CD4-positive, alpha-beta T cell (primary cell): ENCODE measurements around the gene MTHFR. TPM values are rescaled to one million over a fixed set of nuclear protein-coding genes. Genes with fewer than 3 reads are reported as not detected.
A peak's percentile ranks its signal among the peaks of the same experiment; 100 is the strongest.

ENCODE experiments used
- ATAC-seq: fragments of 200-7000 bp; cut with Tn5 transposase; one replicate; pipeline ENCODE4 v1.10.0; 2022; ENCODE audit warnings: mild to moderate bottlenecking; ENCODE audit not compliant: poor library complexity
- CTCF ChIA-PET: fragments of 350-600 bp; sonication (Branson Sonifier 250); formaldehyde crosslinking; loops from one replicate; lab custom pipeline; 2021; ENCODE audit warnings: antibody characterized with exemption, inconsistent platforms; lab: Charles Lee
- POLR2A ChIA-PET: fragments of 350-600 bp; sonication (Branson Sonifier 250); formaldehyde crosslinking; loops from one replicate; lab custom pipeline; 2021; ENCODE audit warnings: antibody characterized with exemption, inconsistent platforms; lab: Charles Lee
- DNase-seq, 14 experiments: peaks; one replicate each; pipeline ENCODE4 v3.0.0-alpha.2; 2013 to 2020; ENCODE audit warnings: mixed read lengths in 2 of 14
- H3K27ac ChIP-seq, 2 donors: one replicate each; pipeline versions ENCODE4 v1.5.1 to v1.7.0; 2013; ENCODE audit warnings: low read length in 2 of 2, low read depth in 1 of 2, mild to moderate bottlenecking in 1 of 2
- H3K27me3 ChIP-seq, 2 experiments: 1 replicate in 1 of 2; 2 replicates in 1 of 2; pipeline versions ENCODE4 v1.6.1 to v1.7.0; 2013; ENCODE audit warnings: low read length in 2 of 2, control low read depth in 1 of 2, mild to moderate bottlenecking in 1 of 2, moderate library complexity in 1 of 2; ENCODE audit not compliant: insufficient read depth in 2 of 2, control insufficient read depth in 1 of 2
- H3K36me3 ChIP-seq: one replicate; pipeline ENCODE4 v1.6.1; 2013; ENCODE audit warnings: low read length, control low read depth; ENCODE audit not compliant: insufficient read depth
- H3K4me1 ChIP-seq: one replicate; pipeline ENCODE4 v1.6.1; 2013; ENCODE audit warnings: low read length, control low read depth; ENCODE audit not compliant: insufficient read depth
- H3K4me3 ChIP-seq: one replicate; pipeline ENCODE4 v1.5.1; 2013; ENCODE audit warnings: mild to moderate bottlenecking, low read length, moderate library complexity
- H3K9me3 ChIP-seq, 2 experiments: 1 replicate in 1 of 2; 2 replicates in 1 of 2; pipeline versions ENCODE4 v1.6.1 to v1.7.0; 2013; ENCODE audit warnings: low read length in 2 of 2, mild to moderate bottlenecking in 2 of 2, control low read depth in 1 of 2, moderate library complexity in 1 of 2; ENCODE audit not compliant: control insufficient read depth in 1 of 2, insufficient read depth in 1 of 2
- H3K27ac Mint-ChIP-seq: one replicate; pipeline ENCODE4 v1.8.0; 2020; ENCODE audit warnings: mixed read lengths
- H3K27me3 Mint-ChIP-seq: one replicate; pipeline ENCODE4 v1.8.0; 2021; ENCODE audit warnings: mixed read lengths
- H3K36me3 Mint-ChIP-seq: one replicate; pipeline ENCODE4 v1.8.0; 2021; ENCODE audit warnings: low read depth, mixed read lengths
- H3K4me1 Mint-ChIP-seq: one replicate; pipeline ENCODE4 v1.8.0; 2021; ENCODE audit warnings: low read depth, mixed read lengths
- H3K4me3 Mint-ChIP-seq: one replicate; pipeline ENCODE4 v1.8.0; 2020; ENCODE audit warnings: mild to moderate bottlenecking, mixed read lengths
- H3K9me3 Mint-ChIP-seq: one replicate; pipeline ENCODE4 v1.8.0; 2020; ENCODE audit warnings: mixed read lengths
- CTCF ChIP-seq: fragments of 200-600 bp; IDR thresholded peaks from one replicate; pipeline ENCODE4 v1.8.0; 2022; ENCODE audit warnings: antibody characterized with exemption, mild to moderate bottlenecking
- intact Hi-C, 2 experiments: fragments of 100-400 bp; cut with DNase I in 1 of 2; cut with micrococcal nuclease in 1 of 2; formaldehyde crosslinking; loops; one replicate each; pipeline versions ENCODE4 v1.15.1 to v1.9.0; 2023 to 2025; cut with DNase I, micrococcal nuclease
- polyA plus RNA-seq, 2 donors: library from polyadenylated mRNA; unstranded; fragments of 120-200 nt; gene quantifications; one replicate each; pipeline ENCODE4 v1.2.1, GENCODE V29; 2013
- total RNA-seq, 174 experiments: library from RNA in 2 of 174; stranded (reverse) in 2 of 174; gene quantifications; one replicate each; pipeline ENCODE4 v1.2.3 and lab custom pipeline; 2021 to 2026

MTHFR gene
- 10 to 100 TPM; 30.8 to 31.3 TPM for total RNA-seq
- 19.8 TPM for polyA plus RNA-seq (2013, experiment 1 of 2)
- polyA plus RNA-seq (2013, experiment 2 of 2), result 23.4 TPM
- 17.0 to 134 (median 72.8) reads per million in 172 experiments for total RNA-seq (lab: John Stamatoyannopoulos, UW)

GRCh38 chr1:11805422-11806306 is at the start of gene MTHFR, which contains the start of gene CLCN6:
TSS of gene MTHFR (minus strand) at chr1:11805964. CDS start at chr1:11803116, 2,848 bp downstream.
TSS of gene CLCN6 (plus strand) at chr1:11806191. CDS start at chr1:11806263, 72 bp downstream.
- ChIA-PET CTCF (interaction anchor here (0.7 to 1.9 kb wide), 3 partner anchors 33 to 141 kb away, joined by 3 to 13 read pairs (median 4); partner anchors contain the start of gene FBXO6), POLR2A (interaction anchor here (0.6 to 3.4 kb wide), 15 partner anchors 33 to 794 kb away, joined by 3 to 84 read pairs (median 4); partner anchors contain the start of genes AGTRAP, KIAA2013, MAD2L2 and MFN2)
- Histone ChIP-seq H3K27ac (peak within 1 kb of the TSS; percentile 86 to 92), H3K27me3 (no peaks in the 10 kb centered on the region), H3K9me3 (no peaks in the 10 kb centered on the region), H3K36me3 (peaks cover 22% of the 10 kb centered on the region), H3K4me3 (peak within 1 kb of the TSS; percentile 98), H3K4me1 (peaks cover 58% of the 10 kb centered on the region)
- peak within 1 kb of the TSS; percentile 99 for H3K4me3 Mint-ChIP-seq
- peaks cover 34% of the 10 kb centered on the region for H3K36me3 Mint-ChIP-seq
- intact Hi-C loops, result loop anchor here in 1 of 2 experiments (2.0 to 5.0 kb wide), 5 partner anchors 101 to 1773 kb away; partner anchors contain the start of genes FBXO2, FBXO44, MFN2 and UBE4B
- H3K4me1 Mint-ChIP-seq, result peaks cover 66% of the 10 kb centered on the region
- DNase-seq (peak; percentile 93 to 99 (median 97)), ATAC-seq (peak; percentile 85)
- no peaks in the 10 kb centered on the region for H3K9me3 Mint-ChIP-seq
- H3K27me3 Mint-ChIP-seq, result no peaks in the 10 kb centered on the region
- no peak for TF ChIP-seq CTCF
- H3K27ac Mint-ChIP-seq, result peak within 1 kb of the TSS; percentile 91

- Mint-ChIP-seq H3K9me3 (no peaks in the 10 kb centered on the region), H3K27me3 (peaks cover 68% of the 10 kb centered on the region), H3K36me3 (no peaks in the 10 kb centered on the region), H3K4me3 (no peak overlapping the region), H3K4me1 (no peaks in the 10 kb centered on the region), H3K27ac (no peak overlapping the region)
- Histone ChIP-seq H3K27me3 (peaks cover 46 to 68% of the 10 kb centered on the region in 2 experiments), H3K4me3 (no peak overlapping the region), H3K4me1 (peaks cover 4% of the 10 kb centered on the region), H3K36me3 (no peaks in the 10 kb centered on the region), H3K27ac (no peak overlapping the region), H3K9me3 (peaks cover 0 to 15% of the 10 kb centered on the region in 2 experiments)
- intact Hi-C loops, result loop anchor here in 1 of 2 experiments (5.0 kb wide), 1 partner anchor 52 kb away; no protein-coding TSS in a partner anchor
- ATAC-seq, result no peak
- CTCF ChIA-PET, result no interaction called here
- POLR2A ChIA-PET, result no interaction called here
- no peak for DNase-seq
- TF ChIP-seq CTCF, result no peak
Observed at GRCh38 chr1:11855430-11855829, 49.7 kb upstream of the MTHFR start.

GRCh38 chr1:11854519-11854918 is 48.8 kb upstream of the MTHFR start:
- Histone ChIP-seq H3K27me3 (peaks cover 36 to 61% of the 10 kb centered on the region in 2 experiments), H3K9me3 (peaks cover 0 to 15% of the 10 kb centered on the region in 2 experiments), H3K4me1 (peaks cover 4% of the 10 kb centered on the region), H3K4me3 (no peak overlapping the region), H3K36me3 (no peaks in the 10 kb centered on the region), H3K27ac (no peak overlapping the region)
- TF ChIP-seq CTCF, result no peak
- DNase-seq (no peak), ATAC-seq (no peak)
- CTCF ChIA-PET, result no interaction called here
- H3K27ac Mint-ChIP-seq, result no peak overlapping the region
- no peak overlapping the region for H3K4me3 Mint-ChIP-seq
- H3K36me3 Mint-ChIP-seq, result no peaks in the 10 kb centered on the region
- H3K4me1 Mint-ChIP-seq, result no peaks in the 10 kb centered on the region
- POLR2A ChIA-PET, result no interaction called here
- H3K27me3 Mint-ChIP-seq, result peaks cover 59% of the 10 kb centered on the region
- intact Hi-C loops, result no loop called here
- no peaks in the 10 kb centered on the region for H3K9me3 Mint-ChIP-seq
